ENCODE measurements around the gene C1orf159.
"Not testable (repeated sequence)": the region's sequence is repeated elsewhere in the genome, so short reads cannot be mapped to it uniquely, and the experiment has no call there.

DNA sequence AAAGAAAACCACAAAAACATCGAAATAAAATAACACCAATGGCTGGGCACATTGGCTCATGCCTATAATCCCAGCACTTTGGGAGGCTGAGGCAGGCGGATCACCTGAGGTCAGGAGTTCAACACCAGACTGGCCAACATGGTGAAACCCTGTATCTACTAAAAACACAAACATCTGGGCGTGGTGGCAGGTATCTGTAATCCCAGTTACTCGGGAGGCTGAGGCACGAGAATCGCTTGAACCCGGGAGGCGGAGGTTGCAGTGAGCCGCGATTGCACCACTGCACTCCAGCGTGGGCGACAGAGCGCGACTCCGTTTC, 58.2 kb downstream of the C1orf159 start:
- not testable (repeated sequence) for TF ChIP-seq CHD2 (IDR thresholded peaks at IDR 0.05; ENCODE audit: low read length); SRF (IDR thresholded peaks at IDR 0.05; ENCODE audit: low read depth, low read length); RAD21 (IDR thresholded peaks at IDR 0.05 in 1 of 2, conservative IDR thresholded peaks at IDR 0.05 in 1 of 2; ENCODE audit: low read depth in 2 of 2, low read length in 2 of 2); TAF7 (optimal IDR thresholded peaks at IDR 0.05; ENCODE audit: borderline replicate concordance, low read depth, low read length); CTCF (IDR thresholded peaks at IDR 0.05; ENCODE audit: control extremely low read depth in 1 of 3, insufficient read depth in 1 of 3, low read depth in 1 of 3, low read length in 3 of 3); PHF8 (conservative IDR thresholded peaks at IDR 0.05; ENCODE audit: low read depth, low read length); JUND (IDR thresholded peaks at IDR 0.05; ENCODE audit: low read length); EP300 (IDR thresholded peaks at IDR 0.05; ENCODE audit: borderline replicate concordance in 1 of 2, low read depth in 2 of 2, low read length in 2 of 2); SAP30 (IDR thresholded peaks at IDR 0.05; ENCODE audit: insufficient read depth, insufficient replicate concordance, low read length); RFX5 (IDR thresholded peaks at IDR 0.05; ENCODE audit: borderline replicate concordance, low read depth, low read length); GTF2F1 (IDR thresholded peaks at IDR 0.05; ENCODE audit: borderline replicate concordance, low read depth, low read length)

Measured in H1 (cell line).